ENCODE measurements around the gene MTOR.

Gene MTOR

DNA sequence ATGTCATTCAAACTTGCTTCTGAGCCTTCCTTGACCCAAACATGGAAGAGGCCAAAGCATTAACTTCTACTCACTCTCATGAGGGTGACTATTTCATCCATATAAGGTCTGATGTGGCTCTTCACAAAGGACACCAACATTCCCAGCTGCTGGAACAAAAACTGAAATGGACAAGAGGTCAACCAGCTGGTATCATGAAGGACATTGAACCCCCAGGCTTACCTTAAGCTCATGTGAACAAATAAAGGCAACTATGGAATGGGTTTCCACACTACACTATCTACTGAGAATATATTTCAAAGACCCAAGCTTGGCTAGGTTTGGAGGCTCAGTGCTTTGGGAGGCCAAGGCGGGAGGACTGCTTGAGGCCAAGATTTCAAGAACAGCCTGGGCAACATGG is 46.3 kb downstream of the MTOR start:
- DNase-seq (ENCODE audit: low spot score) = no peak

DNA sequence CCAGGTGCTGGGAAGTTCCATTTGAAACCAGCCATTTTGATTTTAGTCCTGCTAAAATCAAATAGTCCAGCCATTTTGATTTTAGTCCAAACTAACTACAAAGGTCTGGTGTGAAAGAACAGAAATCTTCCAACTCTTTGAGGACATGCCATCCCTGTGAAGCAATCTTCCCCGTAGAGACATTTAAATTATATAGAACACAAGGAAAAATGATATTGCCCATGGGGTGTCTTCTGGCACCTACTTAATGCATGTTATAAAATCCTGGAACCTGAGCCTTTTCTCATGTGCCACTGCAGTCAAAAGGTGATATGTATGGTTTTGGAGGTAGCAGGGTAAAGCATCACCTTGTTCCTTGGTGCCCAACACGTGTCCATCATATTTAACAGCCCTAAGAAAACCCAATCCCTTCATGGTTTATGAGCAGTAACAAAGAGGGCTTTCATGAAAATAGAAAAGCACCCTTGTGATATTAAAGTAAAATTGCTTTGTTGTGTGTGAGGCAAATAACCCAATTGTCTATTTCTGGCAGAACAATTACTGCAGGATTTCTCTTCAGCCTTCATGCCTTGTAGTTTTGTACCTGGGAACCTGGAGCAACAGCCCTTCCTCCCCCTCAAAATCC is 46.9 kb downstream of the MTOR start:
- no peak for DNase-seq (ENCODE audit: low spot score)

DNA sequence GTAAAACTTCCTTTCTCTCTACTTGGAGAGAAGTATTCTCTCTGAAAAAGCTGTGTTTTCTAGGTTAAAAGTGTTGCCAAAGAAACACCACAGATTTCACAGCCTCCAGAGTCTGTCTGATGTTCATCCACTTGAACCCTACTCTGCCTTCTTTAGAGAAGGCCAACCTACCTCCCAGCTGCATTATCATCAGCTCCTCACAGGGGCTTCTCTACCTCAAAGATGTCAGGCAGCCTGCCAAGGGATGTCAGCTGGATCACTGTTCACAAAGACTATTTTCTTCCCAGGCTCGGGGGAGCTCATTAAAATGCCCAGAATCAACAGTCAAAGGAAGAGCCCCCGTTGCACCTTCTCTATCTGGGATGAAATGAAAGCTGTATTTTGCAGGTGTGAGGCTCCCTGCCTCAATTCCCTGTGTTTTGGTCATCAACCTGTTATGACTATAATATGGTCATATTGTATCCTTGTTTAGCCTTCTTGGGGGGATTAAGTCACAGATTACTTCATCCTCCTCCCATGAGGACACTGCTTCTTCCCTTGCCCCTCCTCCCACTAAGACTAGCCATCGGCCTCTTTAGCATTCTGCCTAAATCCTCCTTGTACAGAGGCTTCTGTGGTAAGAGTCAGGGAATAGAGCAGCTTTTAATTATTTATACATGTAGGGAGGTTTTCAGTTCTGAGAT is 47.5 kb downstream of the MTOR start:
- DNase-seq (ENCODE audit: low spot score) = no peak

DNA sequence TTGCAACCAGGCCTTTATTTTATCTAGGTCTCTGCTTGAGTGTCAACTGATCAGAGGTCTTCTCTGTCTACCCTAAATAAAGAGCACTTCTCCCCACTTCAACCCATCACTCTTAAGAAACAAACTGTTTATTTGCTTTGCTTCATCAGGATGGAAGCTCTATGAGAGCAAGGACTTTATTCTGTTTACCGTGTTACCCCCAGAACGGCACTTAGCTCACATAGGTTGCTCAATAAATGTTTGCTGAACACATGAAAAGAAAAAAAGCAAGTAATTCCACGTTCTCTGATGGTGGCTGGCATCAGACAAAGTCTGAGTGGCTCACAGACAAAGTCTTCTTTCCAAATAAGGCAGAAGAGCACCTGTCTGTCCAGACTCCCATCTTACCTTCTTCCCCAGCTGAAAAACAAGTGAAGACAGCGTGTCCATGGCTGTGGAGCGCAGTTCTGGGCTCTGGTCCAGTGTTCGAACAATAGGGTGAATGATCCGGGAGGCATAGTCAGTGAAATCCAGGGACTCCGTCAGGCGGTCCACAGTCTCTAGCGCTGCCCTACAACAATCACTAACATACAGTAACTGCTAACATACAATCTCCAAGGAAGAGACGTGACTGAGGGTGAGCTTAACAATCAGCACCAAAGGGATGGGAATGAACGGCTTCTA is 50.3 kb downstream of the MTOR start:
- no peak for DNase-seq (ENCODE audit: low spot score)

DNA sequence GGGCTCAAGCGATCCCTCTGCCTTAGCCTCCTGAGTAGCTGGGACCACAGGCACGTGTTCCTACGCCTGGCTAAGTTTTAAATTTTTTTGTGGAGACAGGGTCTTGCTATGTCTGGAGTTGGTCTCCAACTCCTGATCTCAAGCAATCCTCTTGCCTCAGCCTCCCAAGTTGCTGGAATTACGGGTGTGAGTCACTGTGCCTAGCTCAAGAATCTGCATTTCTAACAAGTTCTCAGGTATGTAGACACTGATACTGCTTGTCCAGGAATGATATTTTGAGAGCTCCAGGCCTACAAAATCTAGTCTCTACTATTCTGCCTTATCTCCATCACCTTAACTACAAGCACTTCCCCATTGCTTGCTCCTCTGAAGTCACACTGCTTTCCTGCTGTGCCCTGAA is 50.9 kb downstream of the MTOR start:
- no peak for DNase-seq (ENCODE audit: low spot score)

DNA sequence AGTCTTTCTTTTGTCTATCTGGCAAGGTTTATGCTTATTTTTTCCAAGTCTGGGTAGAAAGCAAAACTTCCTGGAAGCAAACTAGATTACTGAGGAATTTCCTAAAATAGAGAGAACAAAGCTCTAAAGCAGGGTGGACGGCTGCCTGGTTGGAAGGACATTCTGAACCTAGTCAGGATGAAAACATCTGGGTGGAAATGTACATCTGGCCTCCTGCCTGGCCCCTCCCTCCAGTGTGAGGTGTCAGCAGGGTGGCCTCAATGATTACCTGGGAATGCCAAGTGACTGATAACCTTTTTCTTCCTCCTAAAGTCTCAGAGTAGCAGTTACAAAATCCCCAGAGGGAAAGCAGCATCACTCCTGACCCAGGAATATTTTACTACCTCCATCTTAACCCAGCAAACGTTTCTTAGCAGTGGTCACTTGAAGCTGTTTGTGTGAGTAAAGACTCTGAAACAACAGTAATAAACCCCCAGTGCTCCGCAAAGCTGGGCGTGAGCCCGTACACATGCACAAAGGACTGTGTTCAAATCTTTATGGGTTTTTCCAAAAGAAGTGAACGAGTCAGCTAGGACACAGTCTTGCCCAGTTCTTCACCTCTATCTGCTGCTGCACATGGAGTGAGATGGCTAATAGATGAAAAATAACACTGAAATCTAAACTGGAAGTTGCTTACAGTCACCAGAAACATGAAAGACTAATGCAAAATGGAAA is 54.3 kb downstream of the MTOR start:
- DNase-seq (ENCODE audit: low spot score) = no peak

DNA sequence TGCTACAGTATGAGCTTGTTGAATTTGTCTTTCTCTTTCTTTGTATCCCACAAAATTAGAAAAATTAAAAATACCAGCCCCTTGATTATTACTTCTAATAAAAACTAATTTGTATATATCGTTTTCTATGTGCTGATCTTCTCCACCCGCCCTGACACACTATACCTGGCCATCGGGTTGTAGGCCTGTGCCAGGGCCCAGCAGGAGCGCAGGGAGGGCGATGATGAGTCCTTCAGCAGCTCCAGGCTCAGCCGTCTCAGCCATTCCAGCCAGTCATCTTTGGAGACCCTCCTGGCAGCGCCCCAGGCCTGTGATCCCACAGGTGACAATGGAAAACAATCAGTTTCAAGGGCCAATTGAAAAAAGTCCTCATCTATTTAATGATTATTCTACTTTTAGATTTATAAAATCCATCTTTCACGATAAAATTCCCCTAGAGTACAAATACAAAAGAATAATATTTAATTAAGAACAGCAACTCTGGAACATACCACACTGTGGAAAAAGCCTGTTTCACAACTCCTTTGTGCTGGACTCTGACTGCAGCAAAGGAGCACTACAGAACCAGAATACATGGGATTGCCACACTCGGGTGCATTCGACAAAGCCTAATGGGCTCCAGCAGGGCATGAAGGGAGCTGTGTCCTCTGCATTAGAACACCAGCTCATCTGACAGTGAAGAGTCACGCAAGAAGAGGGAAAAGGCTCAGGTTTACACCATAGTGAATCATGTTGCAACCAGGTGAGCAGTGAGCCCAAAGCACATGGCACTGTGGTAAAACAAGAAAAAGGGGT is 57.8 kb downstream of the MTOR start:
- no peak for DNase-seq (ENCODE audit: low spot score)

DNA sequence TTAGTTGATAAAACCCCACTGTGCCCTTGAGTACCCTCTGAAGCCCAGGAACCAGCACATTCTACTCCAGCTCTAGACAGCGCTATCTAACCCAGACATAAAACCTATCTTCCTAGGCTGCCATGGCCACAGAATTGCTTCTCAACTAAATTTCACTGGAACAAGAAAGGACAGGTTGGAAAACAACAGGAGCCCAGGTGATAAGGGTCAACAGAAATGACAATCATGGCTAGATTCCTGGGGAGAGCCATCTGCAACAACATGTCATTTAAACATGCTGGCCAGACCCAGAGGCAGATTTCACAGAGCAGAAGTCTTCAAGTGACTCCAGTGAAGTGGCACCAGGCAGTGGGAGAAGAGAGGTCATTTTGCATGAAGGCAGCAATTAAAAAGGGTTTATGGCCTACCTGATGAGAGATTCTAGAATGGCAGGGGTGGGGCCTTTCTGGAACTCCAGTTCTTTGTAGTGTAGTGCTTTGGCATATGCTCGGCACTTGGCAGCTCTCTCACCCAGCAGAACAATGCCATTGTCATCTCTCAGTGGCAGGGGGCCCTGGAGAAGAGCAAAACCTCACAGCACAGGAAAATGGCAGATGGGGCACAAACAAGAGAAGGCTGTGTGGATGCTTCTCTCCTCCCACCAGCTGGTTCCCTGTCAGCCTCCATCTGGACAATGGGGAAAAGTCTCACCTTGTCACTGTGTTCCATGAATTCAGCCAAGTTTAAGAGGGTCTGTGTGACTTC is 63.3 kb downstream of the MTOR start:
- DNase-seq (ENCODE audit: low spot score) = no peak

DNA sequence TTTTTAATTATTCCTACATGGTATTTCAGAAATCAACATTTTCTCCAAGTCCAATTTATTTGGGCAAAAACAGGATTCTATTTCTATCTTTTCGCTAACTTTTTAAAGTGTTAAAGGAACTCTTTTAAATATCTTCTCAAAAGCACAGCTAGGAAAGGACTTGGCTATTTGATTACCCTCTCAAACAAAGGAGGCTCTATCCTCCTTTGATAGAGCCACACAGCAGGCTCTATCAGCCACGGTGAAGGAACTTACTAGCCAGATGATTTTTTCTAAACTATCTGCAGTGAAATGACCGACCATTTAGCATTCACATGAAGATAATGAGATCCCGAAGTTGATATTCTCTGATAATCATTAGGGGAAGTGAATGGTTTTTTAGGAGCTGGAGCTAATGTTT is 64.1 kb downstream of the MTOR start:
- no peak for DNase-seq (ENCODE audit: low spot score)

DNA sequence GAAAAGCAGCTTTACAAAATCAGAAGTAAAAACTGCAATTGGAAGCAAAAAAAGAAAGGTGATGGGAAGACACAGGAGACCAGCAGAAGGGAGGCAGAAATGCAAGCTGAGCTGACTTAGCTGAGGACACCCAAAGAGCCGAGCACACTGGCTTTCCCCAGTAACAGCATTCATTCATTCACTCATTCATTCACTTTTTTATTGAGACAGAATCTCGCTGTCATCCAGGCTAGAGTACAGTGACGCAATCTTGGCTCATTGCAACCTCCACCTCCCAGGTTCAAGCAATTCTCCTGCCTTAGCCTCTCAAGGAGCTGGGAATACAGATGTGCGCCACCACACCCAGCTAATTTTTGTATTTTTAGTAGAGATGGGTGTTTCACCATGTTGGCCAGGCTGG is 65.0 kb downstream of the MTOR start:
- DNase-seq (ENCODE audit: low spot score) = no peak

DNA sequence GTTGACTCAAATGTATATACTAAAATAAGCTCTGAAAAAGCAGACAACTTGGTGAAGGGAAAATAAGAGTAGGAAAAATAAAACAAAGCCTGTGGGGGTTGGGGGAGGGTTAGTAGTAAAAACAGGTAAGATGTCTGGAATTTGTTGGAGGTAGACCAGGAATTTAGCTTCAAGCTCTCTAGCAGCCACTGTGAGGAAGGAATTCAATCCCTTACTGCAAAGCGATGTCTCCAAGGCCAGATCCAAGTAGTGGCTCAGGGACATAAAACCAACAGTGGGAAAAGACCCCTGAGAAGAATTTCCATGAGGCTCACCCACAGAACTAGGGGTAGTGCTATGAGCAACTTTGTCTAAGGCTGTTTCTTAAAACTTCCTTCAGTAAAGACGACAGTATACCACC is 65.4 kb downstream of the MTOR start:
- DNase-seq (ENCODE audit: low spot score) = no peak

DNA sequence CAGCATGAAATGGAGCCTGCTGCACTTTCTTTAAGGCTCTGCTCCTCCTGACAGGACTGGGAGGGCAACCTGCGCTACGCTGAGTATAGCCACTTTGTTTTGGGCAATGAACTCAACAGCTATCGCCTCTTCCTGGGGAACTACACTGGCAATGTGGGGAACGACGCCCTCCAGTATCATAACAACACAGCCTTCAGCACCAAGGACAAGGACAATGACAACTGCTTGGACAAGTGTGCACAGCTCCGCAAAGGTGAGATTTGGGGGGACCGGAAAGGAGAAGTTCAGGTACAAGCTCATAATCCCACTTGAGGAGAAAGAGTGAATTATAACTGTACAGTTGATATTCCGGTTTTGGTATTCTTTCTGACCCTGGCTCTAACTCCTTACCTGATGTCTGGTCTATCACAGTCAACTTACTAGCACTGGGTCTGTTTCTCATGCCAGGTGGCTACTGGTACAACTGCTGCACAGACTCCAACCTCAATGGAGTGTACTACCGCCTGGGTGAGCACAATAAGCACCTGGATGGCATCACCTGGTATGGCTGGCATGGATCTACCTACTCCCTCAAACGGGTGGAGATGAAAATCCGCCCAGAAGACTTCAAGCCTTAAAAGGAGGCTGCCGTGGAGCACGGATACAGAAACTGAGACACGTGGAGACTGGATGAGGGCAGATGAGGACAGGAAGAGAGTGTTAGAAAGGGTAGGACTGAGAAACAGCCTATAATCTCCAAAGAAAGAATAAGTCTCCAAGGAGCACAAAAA is 67.8 kb downstream of the MTOR start:
- no peak for DNase-seq (ENCODE audit: low spot score)

DNA sequence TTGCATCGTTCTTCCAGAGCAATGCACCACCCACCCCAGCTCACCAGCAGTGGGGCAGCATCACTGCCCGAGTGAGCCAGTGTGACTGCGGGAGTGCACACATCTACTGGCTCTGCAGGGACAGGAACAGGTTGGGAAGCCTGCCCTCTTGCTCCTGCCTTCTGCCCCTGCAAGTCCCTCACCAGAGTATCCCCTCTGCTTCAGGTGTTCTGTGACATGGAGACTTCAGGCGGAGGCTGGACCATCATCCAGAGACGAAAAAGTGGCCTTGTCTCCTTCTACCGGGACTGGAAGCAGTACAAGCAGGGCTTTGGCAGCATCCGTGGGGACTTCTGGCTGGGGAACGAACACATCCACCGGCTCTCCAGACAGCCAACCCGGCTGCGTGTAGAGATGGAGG is 69.0 kb downstream of the MTOR start:
- no peak for DNase-seq (ENCODE audit: low spot score)

DNA sequence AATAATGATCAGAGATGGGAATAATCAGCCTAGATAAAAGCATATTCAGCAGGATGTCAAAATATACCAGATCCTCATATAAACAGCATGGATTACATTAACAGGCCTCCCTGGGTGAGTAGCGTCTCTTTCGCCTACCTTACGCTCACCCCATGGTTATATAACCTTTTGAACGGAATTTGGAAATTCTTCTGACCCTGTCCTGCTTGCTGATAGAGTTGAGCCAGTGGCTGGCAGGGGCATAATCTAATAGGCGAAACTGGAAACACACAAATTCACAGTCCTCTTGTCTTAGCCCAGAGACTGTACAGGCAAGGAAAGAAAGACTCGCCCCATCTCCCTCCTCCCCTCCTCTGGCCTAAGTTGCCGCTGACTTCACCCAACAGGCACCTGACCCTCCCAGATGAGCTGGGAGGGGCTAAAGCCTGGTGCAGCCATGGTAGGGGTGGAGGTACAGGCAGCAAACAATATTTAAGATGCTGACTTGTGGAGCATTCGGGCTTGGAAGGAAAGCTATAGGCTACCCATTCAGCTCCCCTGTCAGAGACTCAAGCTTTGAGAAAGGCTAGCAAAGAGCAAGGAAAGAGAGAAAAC is 73.4 kb downstream of the MTOR start, which contains the start of gene ANGPTL7:
TSS of gene ANGPTL7 (plus strand) at position 498 of the 594 bp plus-strand sequence. CDS start 225 bp downstream, outside the sequence.
- DNase-seq (ENCODE audit: low spot score) = no peak

DNA sequence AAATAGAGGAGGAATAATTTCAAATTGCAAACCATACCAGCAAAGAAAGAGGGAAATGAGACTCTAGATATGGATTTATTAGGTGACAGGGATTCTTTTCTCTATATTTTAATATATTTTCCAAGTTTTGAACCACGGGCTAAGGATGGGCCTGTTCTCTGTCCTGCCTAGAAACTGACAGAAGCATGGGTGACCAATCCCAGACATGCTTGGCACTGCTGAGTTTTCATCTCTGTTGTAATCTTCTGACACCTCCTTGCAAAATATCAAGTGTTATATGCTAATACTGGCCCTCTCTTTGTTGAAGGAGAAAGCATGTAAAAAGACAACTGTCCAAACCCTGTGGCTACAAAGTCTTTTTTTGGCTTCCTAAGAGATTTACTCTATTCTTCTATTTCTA is 74.0 kb downstream of the MTOR start:
- DNase-seq (ENCODE audit: low spot score) = no peak

DNA sequence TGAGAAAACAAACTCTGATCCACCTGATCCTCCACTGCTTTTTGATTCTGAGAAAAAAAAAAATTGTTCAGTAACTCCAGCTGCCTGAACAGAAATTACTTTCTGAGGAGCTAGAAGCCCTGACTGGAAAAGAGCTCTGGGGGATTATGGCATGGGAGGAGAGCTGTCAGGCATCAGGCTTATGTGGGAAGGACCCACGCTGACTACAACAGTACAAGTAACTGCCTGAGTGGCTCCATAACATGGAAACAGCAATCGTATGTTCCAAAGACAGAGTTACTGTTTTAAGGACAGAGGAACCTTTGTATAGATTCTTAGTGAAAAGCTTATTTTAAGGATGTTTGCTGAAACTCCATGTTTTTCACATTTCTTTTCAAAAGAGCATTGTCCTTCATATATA is 74.4 kb downstream of the MTOR start:
- no peak for DNase-seq (ENCODE audit: low spot score)

DNA sequence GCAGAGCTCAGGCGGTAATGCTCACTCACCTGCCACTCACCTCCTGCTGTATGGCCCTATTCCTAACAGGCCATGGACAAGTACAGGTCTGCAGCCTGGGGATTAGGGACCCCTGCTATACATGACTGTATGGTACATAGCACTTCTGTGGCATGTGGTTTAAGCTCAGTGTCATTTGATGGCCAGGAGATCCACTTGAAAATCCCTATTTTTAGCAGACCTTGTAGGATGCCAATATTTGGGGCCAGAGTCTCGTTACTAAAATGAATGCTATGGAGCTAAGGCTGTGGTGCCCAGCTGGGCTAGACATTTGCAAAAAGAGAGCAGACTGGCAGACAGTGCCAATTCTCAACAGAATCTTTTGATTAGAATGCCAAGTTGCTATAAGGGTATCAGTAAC is 74.9 kb downstream of the MTOR start:
- DNase-seq (ENCODE audit: low spot score) = no peak

DNA sequence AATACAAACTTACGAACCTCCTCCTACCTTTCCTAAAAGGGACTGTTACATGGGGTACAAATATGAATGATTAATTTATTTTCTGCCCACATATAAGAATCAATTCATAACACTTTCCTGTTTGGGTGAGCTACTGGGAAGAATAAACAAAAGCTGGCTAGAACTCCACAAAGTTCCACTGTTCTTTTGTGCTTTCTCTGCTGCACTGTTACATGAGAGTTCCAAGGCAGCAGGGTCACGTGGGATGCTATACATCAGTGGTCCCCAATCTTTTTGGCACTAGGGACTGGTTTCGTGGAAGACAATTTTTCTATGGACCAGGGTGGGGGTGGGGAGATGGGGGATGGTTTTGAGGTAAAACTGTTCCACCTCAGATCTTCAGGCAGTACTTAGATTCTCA is 75.4 kb downstream of the MTOR start:
- DNase-seq (ENCODE audit: low spot score) = no peak

DNA sequence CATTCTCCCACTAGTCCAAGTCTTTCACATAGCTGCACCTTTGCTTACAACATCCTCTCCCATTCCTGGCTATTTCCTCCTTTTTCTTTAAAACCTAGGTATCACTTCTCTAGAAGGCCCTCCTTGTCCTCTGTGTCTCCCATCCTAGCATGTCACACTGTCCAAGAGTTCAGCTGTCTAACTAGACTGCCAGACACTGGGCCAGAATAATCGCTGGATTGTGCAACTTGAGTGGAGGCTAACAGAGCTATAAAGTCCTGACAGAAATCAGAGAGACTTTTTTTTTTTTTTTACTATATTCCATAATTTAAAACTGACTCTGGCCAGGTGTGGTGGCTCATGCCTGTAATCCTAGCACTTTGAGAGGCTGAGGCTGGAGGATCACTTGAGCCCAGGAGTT is 77.4 kb downstream of the MTOR start:
- DNase-seq (ENCODE audit: low spot score) = no peak

DNA sequence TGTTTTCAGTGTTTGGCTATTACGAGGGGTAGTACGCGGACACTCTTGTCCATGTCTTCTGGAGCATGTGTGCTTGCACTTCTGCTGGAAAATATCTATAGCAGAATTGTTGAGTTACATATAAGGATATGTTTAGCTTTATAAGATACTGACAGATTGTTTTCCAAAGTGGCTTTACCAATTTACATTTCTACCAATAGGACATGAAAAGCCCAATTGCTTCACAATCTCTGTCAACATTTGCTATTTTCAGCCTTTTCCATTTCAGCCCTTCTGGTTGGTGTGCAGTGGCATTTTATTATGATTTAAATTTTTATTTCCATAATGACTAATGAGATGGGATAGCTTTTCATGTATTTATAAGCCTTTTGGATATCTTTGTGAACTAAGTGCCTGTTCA is 79.5 kb downstream of the MTOR start:
- DNase-seq (ENCODE audit: low spot score) = no peak
